Cardiac fibroblast (primary cell): ENCODE data around the gene IFITM1.
"Not testable (repeated sequence)": the region's sequence is repeated elsewhere in the genome, so short reads cannot be mapped to it uniquely, and the experiment has no call there.

ENCODE experiments used
- DNase-seq, 2 donors: peaks; one replicate each; pipeline versions ENCODE4 v3.0.0 to v3.0.0-alpha.2; 2010; ENCODE audit warnings: low read depth in 2 of 2
- H3K4me3 ChIP-seq, 2 donors: replicated peaks in 1 of 2; 1 replicate in 1 of 2; 2 replicates in 1 of 2; pipeline ENCODE4 v1.5.1; 2011; ENCODE audit warnings: low read depth in 2 of 2, low read length in 2 of 2, mild to moderate bottlenecking in 2 of 2, moderate library complexity in 1 of 2
- TF ChIP-seq, protein P1 (sequence below): IDR thresholded peaks from one replicate; pipeline ENCODE4 v1.5.1; 2011; ENCODE audit warnings: low read depth, mild to moderate bottlenecking, low read length, inconsistent platforms

Gene IFITM1

DNA sequence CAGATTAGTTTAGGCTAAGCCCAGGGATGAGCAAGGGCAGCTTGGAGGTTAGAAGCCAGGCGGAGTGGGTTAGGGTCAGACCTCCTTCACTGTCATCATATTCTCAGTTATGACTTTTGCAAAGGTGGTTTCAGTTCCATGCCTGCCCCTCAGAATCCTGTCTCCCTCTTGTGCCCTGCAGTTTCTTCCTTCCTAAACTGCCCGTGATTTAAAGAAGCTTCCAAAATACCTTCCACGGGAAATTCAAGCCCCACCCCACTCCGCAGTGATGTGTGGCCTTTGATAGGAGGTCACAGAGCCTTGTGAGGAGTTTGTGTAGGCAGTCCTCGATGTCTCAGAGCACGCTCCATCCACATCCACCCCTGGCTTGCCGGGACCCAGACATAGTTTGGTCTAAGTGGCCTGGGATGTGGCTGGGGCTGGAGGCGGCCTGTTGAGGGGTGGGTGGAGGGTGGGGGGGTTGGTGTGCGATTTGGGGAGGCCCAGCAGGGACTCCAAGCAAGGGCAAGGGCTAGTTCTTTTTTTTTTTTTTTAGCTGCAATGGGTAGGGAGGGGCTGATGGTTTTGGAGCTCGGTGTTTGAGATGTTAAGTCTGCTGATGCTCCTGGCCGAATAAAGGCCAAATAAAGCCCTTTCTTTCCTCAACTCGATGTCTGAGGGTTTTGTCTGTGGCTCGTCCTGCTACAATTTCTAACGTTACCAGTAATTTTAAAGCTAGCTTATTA is 1.6 kb upstream of the IFITM1 start:
- TF ChIP-seq, protein P1, sequence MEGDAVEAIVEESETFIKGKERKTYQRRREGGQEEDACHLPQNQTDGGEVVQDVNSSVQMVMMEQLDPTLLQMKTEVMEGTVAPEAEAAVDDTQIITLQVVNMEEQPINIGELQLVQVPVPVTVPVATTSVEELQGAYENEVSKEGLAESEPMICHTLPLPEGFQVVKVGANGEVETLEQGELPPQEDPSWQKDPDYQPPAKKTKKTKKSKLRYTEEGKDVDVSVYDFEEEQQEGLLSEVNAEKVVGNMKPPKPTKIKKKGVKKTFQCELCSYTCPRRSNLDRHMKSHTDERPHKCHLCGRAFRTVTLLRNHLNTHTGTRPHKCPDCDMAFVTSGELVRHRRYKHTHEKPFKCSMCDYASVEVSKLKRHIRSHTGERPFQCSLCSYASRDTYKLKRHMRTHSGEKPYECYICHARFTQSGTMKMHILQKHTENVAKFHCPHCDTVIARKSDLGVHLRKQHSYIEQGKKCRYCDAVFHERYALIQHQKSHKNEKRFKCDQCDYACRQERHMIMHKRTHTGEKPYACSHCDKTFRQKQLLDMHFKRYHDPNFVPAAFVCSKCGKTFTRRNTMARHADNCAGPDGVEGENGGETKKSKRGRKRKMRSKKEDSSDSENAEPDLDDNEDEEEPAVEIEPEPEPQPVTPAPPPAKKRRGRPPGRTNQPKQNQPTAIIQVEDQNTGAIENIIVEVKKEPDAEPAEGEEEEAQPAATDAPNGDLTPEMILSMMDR = no peak
- H3K4me3 ChIP-seq = no peak overlapping the region

GRCh38 chr11:313304-313786 is 495 bp upstream of the IFITM1 start:
- TF ChIP-seq, protein P1 = no peak
- H3K4me3 ChIP-seq = no peak overlapping the region
- DNase-seq = peak in 1 of 2 donors; percentile 51

More for the DNA sequence above, 1.6 kb upstream of the IFITM1 start:
- peak in 1 of 2 donors; percentile 70 for DNase-seq

GRCh38 chr11:314554-314875 is 675 bp downstream of the IFITM1 start:
- H3K4me3 ChIP-seq = peak overlapping the region; percentile 43 to 68
- not testable (repeated sequence) for DNase-seq

- peak overlapping the region; percentile 10 to 68 for H3K4me3 ChIP-seq
- no peak for DNase-seq
- TF ChIP-seq, protein P1 = no peak
Observed at GRCh38 chr11:315051-315481, 1.2 kb downstream of the IFITM1 start.

GRCh38 chr11:315516-315994 is 1.7 kb downstream of the IFITM1 start:
- peak overlapping the region in 1 of 2 donors; percentile 68 for H3K4me3 ChIP-seq

DNA sequence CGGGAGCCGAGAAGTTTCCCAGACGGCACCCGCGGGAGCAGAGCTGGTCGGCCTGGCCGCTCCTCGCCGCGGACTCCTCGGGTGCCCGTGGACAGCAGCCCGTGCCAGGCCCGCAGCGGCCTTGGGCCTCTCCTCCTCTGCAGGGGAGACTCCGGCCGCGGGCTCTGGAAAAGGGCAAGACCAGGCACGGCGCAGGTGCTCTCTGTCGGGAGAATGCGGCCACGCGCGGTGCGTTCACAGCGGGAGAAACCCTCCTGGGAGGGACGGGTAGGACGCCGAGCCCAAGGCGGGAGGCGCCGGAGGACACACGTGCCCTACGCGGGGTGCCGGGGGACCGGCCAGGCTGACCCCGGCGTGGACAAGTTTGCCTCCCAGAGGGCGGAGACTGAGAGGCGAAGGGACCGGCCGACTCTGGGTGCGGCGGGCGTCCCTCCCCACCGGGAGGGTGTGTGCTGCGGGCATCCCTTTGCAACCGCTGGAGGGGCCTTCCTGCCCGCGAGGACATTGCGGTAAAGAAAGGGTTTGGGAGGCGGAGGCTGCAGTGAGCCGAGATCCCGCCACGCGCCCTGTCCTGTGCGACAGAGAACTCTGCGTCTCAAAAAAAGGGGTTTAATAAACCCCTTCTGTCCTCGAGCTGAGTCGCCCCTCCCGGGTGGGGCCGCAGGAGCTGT is 2.3 kb downstream of the IFITM1 start:
- TF ChIP-seq, protein P1 = no peak
- DNase-seq = peak; percentile 12 to 19
- H3K4me3 ChIP-seq = peak overlapping the region; percentile 10 to 68

More at GRCh38 chr11:315516-315994, 1.7 kb downstream of the IFITM1 start:
- no peak for DNase-seq
- TF ChIP-seq, protein P1 = no peak

GRCh38 chr11:316891-317301 is 3.1 kb downstream of the IFITM1 start:
- no peak overlapping the region for H3K4me3 ChIP-seq
- TF ChIP-seq, protein P1 = no peak
- no peak for DNase-seq

DNA sequence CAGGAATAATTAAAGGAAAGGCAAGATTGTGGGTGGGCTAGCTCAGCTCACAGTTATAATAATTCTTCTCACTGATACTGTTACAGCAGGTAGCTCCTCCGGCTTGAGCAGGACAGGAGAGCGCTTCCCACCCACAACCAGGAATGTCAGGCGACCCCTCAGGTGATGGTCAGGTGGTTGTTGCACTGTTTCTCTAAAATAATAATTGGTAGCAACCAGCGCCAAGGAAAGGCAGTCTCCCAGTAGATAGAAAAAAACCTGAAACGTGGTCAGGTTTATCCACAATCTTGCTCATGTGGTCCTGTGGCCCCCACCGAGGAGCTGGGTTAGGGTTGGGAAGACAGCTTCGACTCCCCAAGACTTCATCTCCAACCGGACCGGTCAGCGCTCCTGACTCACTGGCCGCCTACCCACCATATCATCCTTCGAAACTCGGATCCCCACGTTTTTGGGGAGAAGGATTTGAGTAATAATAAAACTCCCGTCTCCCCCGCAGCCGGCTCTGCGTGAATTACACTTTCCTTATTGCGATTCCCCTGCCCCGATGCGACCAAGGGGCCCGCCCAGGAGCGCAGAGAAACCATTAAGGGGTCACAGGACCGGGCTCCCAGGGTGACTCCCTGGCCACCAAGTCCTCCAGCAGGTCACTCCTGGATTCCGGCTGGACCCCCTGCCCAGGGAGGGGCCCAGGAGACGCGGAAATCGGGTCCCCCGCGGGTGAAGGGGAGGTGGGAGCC is 4.0 kb downstream of the IFITM1 start:
- H3K4me3 ChIP-seq, DNase-seq: not testable (repeated sequence)

DNA sequence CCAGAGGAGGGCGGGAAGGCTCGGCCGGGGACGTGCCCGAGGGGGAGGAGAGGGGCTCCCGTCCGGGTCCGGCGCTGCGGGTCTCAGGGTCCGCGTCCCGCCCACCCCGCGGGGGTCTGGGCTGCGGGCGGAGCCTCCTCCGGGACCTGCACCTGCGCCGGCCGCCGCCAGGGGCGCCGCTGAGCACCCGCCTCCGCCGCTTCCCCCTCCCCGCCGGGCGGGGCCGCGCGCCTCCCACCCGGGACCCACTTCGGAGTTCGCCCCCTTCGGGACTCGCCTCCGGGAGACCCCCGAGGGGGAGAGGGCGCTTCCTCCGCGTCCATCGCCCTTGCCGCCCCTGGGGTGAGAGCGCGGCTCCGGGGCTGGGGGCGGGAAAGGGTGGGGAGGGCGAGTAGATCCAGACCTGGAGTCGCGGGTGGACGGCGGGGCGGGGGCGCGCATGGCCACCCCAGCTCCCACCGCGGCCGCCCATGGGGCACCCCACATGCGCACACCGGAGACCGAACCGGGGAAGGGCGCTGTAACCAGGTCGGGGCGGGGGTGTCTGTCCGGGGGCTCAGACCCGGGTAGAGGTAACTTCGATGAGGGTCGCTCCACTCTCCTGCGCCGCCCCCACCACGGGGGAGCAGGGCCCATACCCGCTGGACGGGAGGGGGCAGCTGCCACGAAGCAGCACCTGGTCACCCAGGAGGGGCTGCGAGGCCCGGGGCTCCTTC is 4.7 kb downstream of the IFITM1 start:
- H3K4me3 ChIP-seq = peak overlapping the region; percentile 53 to 83
- not testable (repeated sequence) for DNase-seq
